CD4-positive, CD25-positive, alpha-beta regulatory T cell (primary cell): ENCODE measurements around the gene CRIP2. TPM values are rescaled to one million over a fixed set of nuclear protein-coding genes. Genes with fewer than 3 reads are reported as not detected.

Source experiments
- ATAC-seq, 2 donors: fragments of 150-1000 bp; cut with Tn5 transposase; one replicate each; pipeline ENCODE4 v1.10.0; 2021; ENCODE audit warnings: low read depth in 2 of 2, moderate number of reproducible peaks in 2 of 2, moderate library complexity in 1 of 2
- DNase-seq, 3 donors: peaks; one replicate each; pipeline versions ENCODE4 v3.0.0 to v3.0.0-alpha.2; 2012 to 2022; ENCODE audit warnings: mixed read lengths in 1 of 3
- H3K27ac ChIP-seq: one replicate; pipeline ENCODE4 v1.7.0; 2013; ENCODE audit warnings: mild to moderate bottlenecking, low read length; ENCODE audit not compliant: insufficient read depth, poor library complexity, severe bottlenecking
- H3K27me3 ChIP-seq: one replicate; pipeline ENCODE4 v1.7.0; 2013; ENCODE audit warnings: low read length; ENCODE audit not compliant: control insufficient read depth, insufficient read depth
- H3K36me3 ChIP-seq: one replicate; pipeline ENCODE4 v1.7.0; 2013; ENCODE audit warnings: mild to moderate bottlenecking, low read length, moderate library complexity; ENCODE audit not compliant: control insufficient read depth, insufficient read depth
- H3K4me1 ChIP-seq: 2 replicates; pipeline ENCODE4 v1.7.0; 2013; ENCODE audit warnings: mild to moderate bottlenecking, low read length; ENCODE audit not compliant: insufficient read depth, control insufficient read depth, poor library complexity, severe bottlenecking
- H3K4me3 ChIP-seq: one replicate; pipeline ENCODE4 v1.7.0; 2013; ENCODE audit warnings: low read depth, mild to moderate bottlenecking, low read length, moderate library complexity
- H3K9me3 ChIP-seq, 2 experiments: 1 replicate in 1 of 2; 2 replicates in 1 of 2; pipeline ENCODE4 v1.7.0; 2013; ENCODE audit warnings: low read length in 2 of 2, mild to moderate bottlenecking in 1 of 2, moderate library complexity in 1 of 2; ENCODE audit not compliant: control insufficient read depth in 2 of 2
- H3K27ac Mint-ChIP-seq, 3 donors: one replicate each; pipeline ENCODE4 v1.8.0; 2020 to 2022; ENCODE audit warnings: mild to moderate bottlenecking in 3 of 3, mixed read lengths in 3 of 3, moderate library complexity in 2 of 3
- H3K27me3 Mint-ChIP-seq: one replicate; pipeline ENCODE4 v1.8.0; 2022; ENCODE audit warnings: mild to moderate bottlenecking, mixed read lengths
- H3K36me3 Mint-ChIP-seq: one replicate; pipeline ENCODE4 v1.8.0; 2020; ENCODE audit warnings: mixed read lengths
- H3K4me1 Mint-ChIP-seq, 4 donors: one replicate each; pipeline ENCODE4 v1.8.0; 2020 to 2022; ENCODE audit warnings: mixed read lengths in 4 of 4, mild to moderate bottlenecking in 1 of 4
- H3K4me3 Mint-ChIP-seq, 4 donors: one replicate each; pipeline ENCODE4 v1.8.0; 2020 to 2022; ENCODE audit warnings: mild to moderate bottlenecking in 4 of 4, mixed read lengths in 4 of 4, moderate library complexity in 3 of 4
- H3K9me3 Mint-ChIP-seq, 7 donors: one replicate each; pipeline ENCODE4 v1.8.0; 2020 to 2022; ENCODE audit warnings: mixed read lengths in 7 of 7, mild to moderate bottlenecking in 3 of 7, moderate library complexity in 2 of 7
- polyA plus RNA-seq, 4 donors: library from polyadenylated mRNA; unstranded; fragments of 300-500 nt; fragmentation: Illumina TruSeq; gene quantifications; one replicate each; pipeline ENCODE4 v1.2.3, GENCODE V29; 2021
- total RNA-seq: library from RNA; stranded (reverse); gene quantifications from one replicate; pipeline ENCODE4 v1.2.3, GENCODE V29; 2022

CRIP2 gene
- total and polyA plus RNA-seq, 5 donors from 2014 or later = 12.0 to 131 (median 37.1) TPM

- Histone ChIP-seq H3K9me3 (no peaks in the 10 kb centered on the region), H3K27ac (no peak overlapping the region), H3K27me3 (no peaks in the 10 kb centered on the region), H3K36me3 (no peaks in the 10 kb centered on the region), H3K4me1 (no peaks in the 10 kb centered on the region), H3K4me3 (no peak overlapping the region)
- H3K27me3 Mint-ChIP-seq = no peaks in the 10 kb centered on the region
- H3K4me3 Mint-ChIP-seq = no peak overlapping the region
- peaks cover 0 to 3% (median 0%) of the 10 kb centered on the region in 7 donors for H3K9me3 Mint-ChIP-seq
- H3K27ac Mint-ChIP-seq = no peak overlapping the region
- H3K36me3 Mint-ChIP-seq = peaks cover 7% of the 10 kb centered on the region
- H3K4me1 Mint-ChIP-seq = peaks cover 0 to 29% (median 18%) of the 10 kb centered on the region in 4 donors
- ATAC-seq = no peak
- DNase-seq = no peak
These were observed 44.1 kb upstream of the CRIP2 start for GRCh38 chr14:105430565-105430964.

- Histone ChIP-seq H3K4me1 (no peaks in the 10 kb centered on the region), H3K27me3 (no peaks in the 10 kb centered on the region), H3K9me3 (no peaks in the 10 kb centered on the region), H3K36me3 (no peaks in the 10 kb centered on the region), H3K4me3 (no peak overlapping the region), H3K27ac (no peak overlapping the region)
- peaks cover 0 to 3% (median 0%) of the 10 kb centered on the region in 7 donors for H3K9me3 Mint-ChIP-seq
- H3K4me3 Mint-ChIP-seq = no peak overlapping the region
- no peaks in the 10 kb centered on the region for H3K27me3 Mint-ChIP-seq
- H3K36me3 Mint-ChIP-seq = peaks cover 7% of the 10 kb centered on the region
- peaks cover 3 to 34% (median 19%) of the 10 kb centered on the region in 4 donors for H3K4me1 Mint-ChIP-seq
- ATAC-seq (no peak), DNase-seq (no peak)
- H3K27ac Mint-ChIP-seq = no peak overlapping the region
These were observed 43.4 kb upstream of the CRIP2 start for GRCh38 chr14:105431256-105431655.

DNA sequence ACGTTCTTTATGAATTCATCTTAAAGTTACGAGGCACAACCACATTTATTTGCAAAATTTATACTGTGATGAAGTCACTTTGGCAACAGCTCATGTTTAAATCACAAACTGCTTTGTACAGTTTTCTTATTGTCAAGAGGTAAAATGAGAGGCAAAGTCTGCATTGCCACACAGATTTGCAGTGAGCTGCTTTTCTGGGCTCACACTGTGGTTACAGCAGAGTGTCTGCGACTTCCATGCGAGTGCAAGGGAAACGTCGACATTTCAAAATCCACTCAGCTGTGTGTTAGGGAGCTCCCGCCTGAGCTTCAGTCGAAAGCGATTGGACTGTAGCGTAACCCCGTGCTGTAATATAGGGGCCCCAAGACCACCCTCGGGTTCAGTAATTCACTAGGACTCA, 42.0 kb upstream of the CRIP2 start:
- Histone ChIP-seq H3K27me3 (no peaks in the 10 kb centered on the region), H3K9me3 (no peaks in the 10 kb centered on the region), H3K36me3 (no peaks in the 10 kb centered on the region), H3K4me1 (no peaks in the 10 kb centered on the region), H3K27ac (no peak overlapping the region), H3K4me3 (no peak overlapping the region)
- Mint-ChIP-seq H3K27ac (no peak overlapping the region), H3K27me3 (no peaks in the 10 kb centered on the region), H3K9me3 (no peaks in the 10 kb centered on the region), H3K4me3 (no peak overlapping the region), H3K36me3 (peaks cover 4% of the 10 kb centered on the region), H3K4me1 (peaks cover 4 to 27% (median 17%) of the 10 kb centered on the region in 4 donors)
- no peak for DNase-seq
- ATAC-seq = no peak

- Histone ChIP-seq H3K4me1 (no peaks in the 10 kb centered on the region), H3K36me3 (no peaks in the 10 kb centered on the region), H3K27me3 (no peaks in the 10 kb centered on the region), H3K9me3 (no peaks in the 10 kb centered on the region), H3K4me3 (no peak overlapping the region), H3K27ac (no peak overlapping the region)
- Mint-ChIP-seq H3K4me1 (peaks cover 4 to 25% (median 15%) of the 10 kb centered on the region in 4 donors), H3K9me3 (no peaks in the 10 kb centered on the region), H3K36me3 (peaks cover 4% of the 10 kb centered on the region), H3K27me3 (no peaks in the 10 kb centered on the region), H3K27ac (no peak overlapping the region), H3K4me3 (no peak overlapping the region)
- ATAC-seq (no peak), DNase-seq (no peak)
These were observed 41.4 kb upstream of the CRIP2 start for GRCh38 chr14:105433161-105433605.

GRCh38 chr14:105436402-105436801, 38.2 kb upstream of the CRIP2 start:
- ATAC-seq (no peak), DNase-seq (no peak)
- no peak overlapping the region for H3K4me3 Mint-ChIP-seq
- H3K27me3 ChIP-seq = no peaks in the 10 kb centered on the region
- no peaks in the 10 kb centered on the region for H3K9me3 ChIP-seq
- H3K4me1 ChIP-seq = no peaks in the 10 kb centered on the region
- no peak overlapping the region for H3K27ac ChIP-seq
- H3K27ac Mint-ChIP-seq = no peak overlapping the region
- no peak overlapping the region for H3K4me3 ChIP-seq
- no peaks in the 10 kb centered on the region for H3K27me3 Mint-ChIP-seq
- peaks cover 4 to 18% (median 8%) of the 10 kb centered on the region in 4 donors for H3K4me1 Mint-ChIP-seq
- no peaks in the 10 kb centered on the region for H3K36me3 ChIP-seq
- H3K9me3 Mint-ChIP-seq = no peaks in the 10 kb centered on the region
- peaks cover under 1% of the 10 kb centered on the region for H3K36me3 Mint-ChIP-seq

- DNase-seq (no peak), ATAC-seq (no peak)
- no peak overlapping the region for H3K4me3 Mint-ChIP-seq
- Histone ChIP-seq H3K27me3 (no peaks in the 10 kb centered on the region), H3K27ac (no peak overlapping the region), H3K4me1 (no peaks in the 10 kb centered on the region), H3K36me3 (no peaks in the 10 kb centered on the region), H3K9me3 (no peaks in the 10 kb centered on the region), H3K4me3 (no peak overlapping the region)
- no peak overlapping the region for H3K27ac Mint-ChIP-seq
- H3K4me1 Mint-ChIP-seq = peaks cover 5 to 20% (median 11%) of the 10 kb centered on the region in 4 donors
- no peaks in the 10 kb centered on the region for H3K27me3 Mint-ChIP-seq
- no peaks in the 10 kb centered on the region for H3K9me3 Mint-ChIP-seq
- H3K36me3 Mint-ChIP-seq = no peaks in the 10 kb centered on the region
These were observed 37.5 kb upstream of the CRIP2 start for GRCh38 chr14:105436891-105437722.

- Mint-ChIP-seq H3K27me3 (no peaks in the 10 kb centered on the region), H3K9me3 (no peaks in the 10 kb centered on the region), H3K4me3 (no peak overlapping the region), H3K4me1 (peaks cover 5 to 20% (median 11%) of the 10 kb centered on the region in 4 donors), H3K27ac (no peak overlapping the region), H3K36me3 (peaks cover 4% of the 10 kb centered on the region)
- Histone ChIP-seq H3K9me3 (no peaks in the 10 kb centered on the region), H3K36me3 (no peaks in the 10 kb centered on the region), H3K4me1 (no peaks in the 10 kb centered on the region), H3K27me3 (no peaks in the 10 kb centered on the region), H3K27ac (no peak overlapping the region), H3K4me3 (no peak overlapping the region)
- ATAC-seq = no peak
- DNase-seq = no peak
These were observed 36.7 kb upstream of the CRIP2 start for GRCh38 chr14:105437723-105438500.
